Measurements from ENCODE around the gene LRRFIP1.

The LRRFIP1 gene

DNA sequence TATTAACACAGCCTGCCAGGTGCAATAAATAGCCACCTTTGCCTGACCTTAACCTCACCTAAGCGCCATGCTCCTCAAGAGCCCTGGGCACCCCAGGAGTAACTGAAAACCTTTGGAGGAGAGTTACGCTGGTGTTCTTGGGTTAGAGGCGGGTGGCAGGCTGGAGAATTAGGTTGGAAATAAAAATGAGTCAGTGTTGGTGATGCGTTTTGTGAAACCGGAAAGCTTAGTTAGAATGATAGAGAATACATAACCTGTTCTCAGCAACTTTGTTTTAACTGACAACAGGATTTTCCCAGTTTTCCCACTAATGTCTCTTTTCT lies 17.0 kb downstream of the LRRFIP1 start:
- Histone ChIP-seq H3K27ac (ENCODE audit: low read depth, low read length) (no peak overlapping the region), H3K4me3 (ENCODE audit: low read length) (no peak overlapping the region), H3K36me3 (ENCODE audit: control insufficient read depth, low read length) (no peaks in the 10 kb centered on the region), H4K20me1 (ENCODE audit: control insufficient read depth, insufficient read depth, low read depth, low read length) (no peaks in the 10 kb centered on the region), H3K27me3 (ENCODE audit: control insufficient read depth, low read length) (peaks cover 9% of the 10 kb centered on the region), H3K79me2 (ENCODE audit: control insufficient read depth, low read length) (no peaks in the 10 kb centered on the region), H3F3A (ENCODE audit: control insufficient read depth, insufficient read depth) (no peaks in the 10 kb centered on the region), H3K4me2 (ENCODE audit: low read length) (no peak overlapping the region), H3K9me2 (replicated peaks; ENCODE audit: control insufficient read depth, low read length) (no peaks in the 10 kb centered on the region), H3K9me3 (ENCODE audit: control insufficient read depth, insufficient read depth, low read length) (no peaks in the 10 kb centered on the region), H3K4me1 (ENCODE audit: control insufficient read depth, low read length) (peaks cover 1% of the 10 kb centered on the region; the same call in 1 of the 2 replicates)
- TF ChIP-seq, protein P1, sequence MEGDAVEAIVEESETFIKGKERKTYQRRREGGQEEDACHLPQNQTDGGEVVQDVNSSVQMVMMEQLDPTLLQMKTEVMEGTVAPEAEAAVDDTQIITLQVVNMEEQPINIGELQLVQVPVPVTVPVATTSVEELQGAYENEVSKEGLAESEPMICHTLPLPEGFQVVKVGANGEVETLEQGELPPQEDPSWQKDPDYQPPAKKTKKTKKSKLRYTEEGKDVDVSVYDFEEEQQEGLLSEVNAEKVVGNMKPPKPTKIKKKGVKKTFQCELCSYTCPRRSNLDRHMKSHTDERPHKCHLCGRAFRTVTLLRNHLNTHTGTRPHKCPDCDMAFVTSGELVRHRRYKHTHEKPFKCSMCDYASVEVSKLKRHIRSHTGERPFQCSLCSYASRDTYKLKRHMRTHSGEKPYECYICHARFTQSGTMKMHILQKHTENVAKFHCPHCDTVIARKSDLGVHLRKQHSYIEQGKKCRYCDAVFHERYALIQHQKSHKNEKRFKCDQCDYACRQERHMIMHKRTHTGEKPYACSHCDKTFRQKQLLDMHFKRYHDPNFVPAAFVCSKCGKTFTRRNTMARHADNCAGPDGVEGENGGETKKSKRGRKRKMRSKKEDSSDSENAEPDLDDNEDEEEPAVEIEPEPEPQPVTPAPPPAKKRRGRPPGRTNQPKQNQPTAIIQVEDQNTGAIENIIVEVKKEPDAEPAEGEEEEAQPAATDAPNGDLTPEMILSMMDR (IDR thresholded peaks at IDR 0.05; ENCODE audit: low read depth, low read length, poor library complexity, severe bottlenecking): no peak
- TF ChIP-seq EZH2phosphoT487 (IDR thresholded peaks at IDR 0.05; ENCODE audit: borderline replicate concordance, low read length): no peak

GRCh38 chr2:237645261-237645660 lies 17.9 kb downstream of the LRRFIP1 start:
- no peaks in the 10 kb centered on the region for H3K79me2 ChIP-seq (ENCODE audit: control insufficient read depth, low read length)
- TF ChIP-seq, protein P1 (IDR thresholded peaks at IDR 0.05; ENCODE audit: low read depth, low read length, poor library complexity, severe bottlenecking): no peak
- no peak for TF ChIP-seq EZH2phosphoT487 (IDR thresholded peaks at IDR 0.05; ENCODE audit: borderline replicate concordance, low read length)

GRCh38 chr2:237647176-237648015 lies 20.0 kb downstream of the LRRFIP1 start:
- H3K4me2 ChIP-seq (ENCODE audit: low read length): no peak overlapping the region
- no peaks in the 10 kb centered on the region for H3K9me2 ChIP-seq (replicated peaks; ENCODE audit: control insufficient read depth, low read length)
- H3F3A ChIP-seq (ENCODE audit: control insufficient read depth, insufficient read depth): no peaks in the 10 kb centered on the region
- H3K36me3 ChIP-seq (ENCODE audit: control insufficient read depth, low read length): no peaks in the 10 kb centered on the region
- no peaks in the 10 kb centered on the region for H3K79me2 ChIP-seq (ENCODE audit: control insufficient read depth, low read length)
- no peaks in the 10 kb centered on the region for H4K20me1 ChIP-seq (ENCODE audit: control insufficient read depth, insufficient read depth, low read depth, low read length)
- peaks cover 7% of the 10 kb centered on the region for H3K9me3 ChIP-seq (ENCODE audit: control insufficient read depth, insufficient read depth, low read length)
- peaks cover 9% of the 10 kb centered on the region for H3K27me3 ChIP-seq (ENCODE audit: control insufficient read depth, low read length)
- TF ChIP-seq EZH2phosphoT487 (IDR thresholded peaks at IDR 0.05; ENCODE audit: borderline replicate concordance, low read length): no peak
- TF ChIP-seq, protein P1 (IDR thresholded peaks at IDR 0.05; ENCODE audit: low read depth, low read length, poor library complexity, severe bottlenecking): no peak
- H3K4me3 ChIP-seq (ENCODE audit: low read length): no peak overlapping the region
- no peak overlapping the region for H3K27ac ChIP-seq (ENCODE audit: low read depth, low read length)
- H3K4me1 ChIP-seq (ENCODE audit: control insufficient read depth, low read length): peaks cover 3% of the 10 kb centered on the region

More at GRCh38 chr2:237645261-237645660, 17.9 kb downstream of the LRRFIP1 start:
- no peaks in the 10 kb centered on the region for H3F3A ChIP-seq (ENCODE audit: control insufficient read depth, insufficient read depth)
- no peak overlapping the region for H3K27ac ChIP-seq (ENCODE audit: low read depth, low read length)
- no peaks in the 10 kb centered on the region for H4K20me1 ChIP-seq (ENCODE audit: control insufficient read depth, insufficient read depth, low read depth, low read length)
- no peak overlapping the region for H3K4me3 ChIP-seq (ENCODE audit: low read length)
- H3K9me2 ChIP-seq (replicated peaks; ENCODE audit: control insufficient read depth, low read length): no peaks in the 10 kb centered on the region
- H3K4me1 ChIP-seq (ENCODE audit: control insufficient read depth, low read length): no peaks in the 10 kb centered on the region
- no peaks in the 10 kb centered on the region for H3K9me3 ChIP-seq (ENCODE audit: control insufficient read depth, insufficient read depth, low read length)
- H3K4me2 ChIP-seq (ENCODE audit: low read length): no peak overlapping the region
- H3K36me3 ChIP-seq (ENCODE audit: control insufficient read depth, low read length): no peaks in the 10 kb centered on the region
- H3K27me3 ChIP-seq (ENCODE audit: control insufficient read depth, low read length): peaks cover 9% of the 10 kb centered on the region
